Ishikawa (cell line): ENCODE data around the gene ADGRG1.

Experiments
- FOXM1 ChIP-seq: IDR thresholded peaks from 2 replicates; pipeline ENCODE4 v1.6.1; 2012; ENCODE audit warnings: low read depth, borderline replicate concordance
- MAX ChIP-seq: IDR thresholded peaks from 2 replicates; pipeline ENCODE4 v1.6.1; 2012
- NFIC ChIP-seq: IDR thresholded peaks from 2 replicates; pipeline ENCODE4 v1.6.1; 2012
- TAF1 ChIP-seq: IDR thresholded peaks from 2 replicates; pipeline ENCODE4 v1.6.1; 2012; ENCODE audit warnings: low read depth, mild to moderate bottlenecking
- TCF12 ChIP-seq: IDR thresholded peaks from 2 replicates; pipeline ENCODE4 v1.6.1; 2012; ENCODE audit warnings: low read depth
- USF1 ChIP-seq: IDR thresholded peaks from 2 replicates; pipeline ENCODE4 v1.6.1; 2012

GRCh38 chr16:57685633-57686032 lies 57.2 kb downstream of the ADGRG1 start:
- TF ChIP-seq TAF1: no peak
- TF ChIP-seq MAX: no peak
- TF ChIP-seq NFIC: no peak
- TF ChIP-seq FOXM1: no peak
- no peak for TF ChIP-seq USF1
- no peak for TF ChIP-seq TCF12
